ENCODE results near the gene CCK.
"Not testable (repeated sequence)": the region's sequence is repeated elsewhere in the genome, so short reads cannot be mapped to it uniquely, and the experiment has no call there.

CCK gene

GRCh38 chr3:42266085-42266484, at the start of gene CCK:
TSS of gene CCK (minus strand) at chr3:42266185. CDS start at chr3:42263630, 2,555 bp downstream.
- no peak for DNase-seq

DNA sequence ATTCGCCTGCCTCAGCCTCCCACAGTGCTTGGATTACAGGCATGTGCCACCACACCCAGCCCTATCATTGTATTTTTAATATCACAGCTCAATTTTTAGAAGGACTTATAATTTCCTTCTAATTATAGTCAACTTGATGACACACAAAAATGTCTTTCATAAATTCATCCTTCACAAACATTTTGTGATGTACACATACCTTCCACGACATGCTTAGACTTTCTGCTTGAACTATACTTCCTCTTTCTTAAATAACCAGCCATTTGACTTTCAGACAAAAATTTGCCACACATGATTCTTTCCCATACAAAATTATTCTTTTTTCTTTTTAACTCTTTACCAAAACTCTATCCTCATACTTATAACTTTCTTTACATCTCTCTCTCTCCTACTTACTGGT, 48.4 kb upstream of the CCK start:
- DNase-seq: no peak

- no peak for DNase-seq
These were observed 42.7 kb upstream of the CCK start for GRCh38 chr3:42308651-42309050.

GRCh38 chr3:42306499-42306898, 40.5 kb upstream of the CCK start:
- no peak for DNase-seq

DNA sequence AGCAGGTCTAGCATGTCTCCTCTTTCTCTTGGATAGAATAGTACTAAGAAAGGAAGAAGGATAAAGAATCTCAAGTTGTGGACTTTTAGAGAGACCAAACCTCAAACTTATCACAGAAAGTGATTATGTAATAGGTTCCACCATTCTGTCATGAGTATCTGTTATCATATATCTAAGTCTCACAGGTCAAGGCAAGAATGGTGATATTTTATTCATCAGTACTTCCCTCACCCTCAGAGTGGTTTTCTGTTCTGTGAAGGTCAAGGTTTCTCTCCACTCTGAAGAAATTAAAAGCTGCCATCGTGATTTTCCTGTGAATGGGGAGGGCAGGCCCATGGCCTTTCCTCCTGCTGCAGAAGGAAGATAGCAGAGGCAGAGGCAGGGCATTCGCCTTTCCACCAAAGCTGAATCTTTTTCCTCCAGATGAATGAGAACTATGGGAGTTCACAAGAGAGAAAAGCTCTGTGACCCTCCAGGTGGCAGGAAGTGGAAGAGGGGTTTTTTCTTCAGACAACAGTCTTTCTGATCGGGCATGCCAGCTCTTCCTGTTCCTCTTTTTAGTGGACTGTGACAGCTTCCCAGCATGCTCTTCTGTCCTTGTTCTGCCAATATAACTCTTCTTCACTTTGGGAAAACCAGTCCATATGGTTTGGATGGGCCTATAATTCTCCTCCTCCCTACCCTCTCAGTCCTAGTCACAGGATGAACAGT, 37.1 kb upstream of the CCK start:
- no peak for DNase-seq

DNA sequence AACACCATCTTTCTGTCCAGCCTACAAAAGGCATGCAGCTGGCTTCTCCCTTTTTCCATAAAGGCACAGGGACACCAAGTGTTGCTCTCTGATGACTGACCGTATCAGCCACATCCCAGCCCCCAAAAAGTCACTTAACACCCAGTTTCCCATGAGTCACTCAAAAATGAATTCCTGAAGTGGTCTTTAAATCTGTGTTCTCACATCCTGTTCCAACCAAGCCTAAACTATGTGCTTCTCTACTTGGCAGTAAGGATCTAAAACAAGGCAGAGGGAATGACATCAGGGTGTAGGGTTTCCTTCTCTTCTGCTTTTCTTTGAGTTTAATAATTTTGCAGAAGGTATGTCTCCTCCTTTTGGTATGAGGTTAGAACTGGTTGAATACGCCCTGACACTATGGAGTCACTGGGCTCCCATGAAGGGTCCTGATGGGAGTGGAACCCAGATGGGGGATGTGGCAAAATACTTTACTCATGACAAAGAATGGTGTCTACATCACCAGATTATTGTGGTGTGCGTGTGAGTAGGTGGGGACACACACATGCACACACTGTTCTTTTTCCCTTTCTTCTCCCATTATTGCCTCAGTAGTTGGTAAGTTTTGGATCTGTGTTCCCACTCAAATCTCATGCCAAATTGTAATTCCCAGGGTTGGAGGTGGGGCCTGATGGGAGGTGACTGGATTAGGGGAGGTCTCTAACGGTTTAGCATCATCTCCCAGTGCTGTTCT, 35.6 kb upstream of the CCK start:
- no peak for DNase-seq

DNA sequence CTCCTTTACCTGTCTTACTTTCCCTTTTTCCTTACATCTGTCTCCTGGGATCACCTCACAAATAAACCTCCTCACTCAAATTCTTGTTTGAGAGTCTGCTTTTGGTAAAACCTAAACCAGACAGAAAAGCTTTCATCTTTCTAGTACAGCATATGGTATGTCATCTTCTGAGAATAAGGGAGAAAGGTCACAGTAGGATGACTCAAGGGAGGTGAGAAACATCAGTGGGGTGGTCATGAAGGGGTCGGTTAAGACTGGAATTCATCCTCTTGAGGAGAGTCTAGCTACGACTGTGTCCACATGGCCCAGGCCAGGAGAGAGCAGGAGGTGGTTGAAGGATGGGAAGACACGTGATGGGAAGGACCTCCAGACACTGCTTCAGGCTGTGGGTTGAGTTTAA, 34.8 kb upstream of the CCK start:
- DNase-seq: no peak

- DNase-seq: no peak
These were observed 34.0 kb upstream of the CCK start for GRCh38 chr3:42300013-42300412.

DNA sequence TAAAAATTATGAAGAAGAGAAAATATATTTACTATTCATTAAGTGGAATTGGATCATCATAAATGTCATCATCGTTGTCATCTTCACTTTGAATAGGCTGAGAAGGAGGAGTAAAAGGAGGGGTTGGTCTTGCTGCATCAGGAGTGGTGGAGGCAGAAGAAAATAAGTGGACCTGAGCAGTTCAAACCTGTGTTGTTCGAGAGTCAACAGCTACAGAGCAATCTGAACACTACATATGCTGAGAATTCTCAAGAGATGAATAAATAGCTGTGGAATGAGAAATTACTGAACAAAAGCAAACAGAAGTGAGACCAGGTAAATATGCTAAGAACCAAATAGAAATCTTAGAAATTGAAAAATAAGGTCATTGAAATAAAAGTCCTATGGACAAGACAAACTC, 32.3 kb upstream of the CCK start:
- DNase-seq: no peak

- DNase-seq: no peak
These were observed 26.0 kb upstream of the CCK start for GRCh38 chr3:42292009-42292408.

DNA sequence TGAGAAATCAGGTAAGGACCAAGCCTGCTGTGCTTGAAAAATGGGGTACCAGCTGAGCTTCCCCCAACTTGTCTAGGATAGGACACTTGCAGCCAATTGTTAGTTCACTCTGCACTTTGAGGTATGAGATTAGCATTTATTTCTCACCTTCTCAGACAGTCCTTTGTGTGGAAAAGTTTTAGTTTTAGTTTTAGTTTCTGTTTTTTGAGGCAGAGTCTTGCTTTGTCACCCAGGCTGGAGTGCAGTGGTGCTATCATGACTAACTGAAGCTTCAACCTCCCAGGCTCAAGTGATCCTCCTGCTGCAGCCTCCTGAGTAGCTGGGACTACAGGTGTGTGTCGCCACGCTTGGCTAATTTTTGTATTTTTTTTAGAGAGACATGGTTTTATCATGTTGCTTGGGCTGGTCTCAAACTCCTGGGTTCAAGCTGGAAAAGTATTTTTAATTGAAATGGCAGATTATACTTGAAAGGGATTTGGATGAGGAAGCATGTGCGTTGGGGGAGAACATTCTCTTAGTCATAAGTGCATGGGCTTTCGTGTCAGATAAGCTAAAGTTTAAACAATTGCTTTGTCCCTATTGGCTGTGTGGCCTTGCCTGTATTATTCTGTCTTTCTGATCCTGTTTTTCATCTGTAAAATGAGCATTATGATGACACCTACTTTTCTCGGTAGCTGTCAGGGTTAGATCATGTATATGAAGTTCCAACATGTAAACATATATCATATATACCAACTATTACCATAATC, 25.2 kb upstream of the CCK start:
- no peak for DNase-seq

DNA sequence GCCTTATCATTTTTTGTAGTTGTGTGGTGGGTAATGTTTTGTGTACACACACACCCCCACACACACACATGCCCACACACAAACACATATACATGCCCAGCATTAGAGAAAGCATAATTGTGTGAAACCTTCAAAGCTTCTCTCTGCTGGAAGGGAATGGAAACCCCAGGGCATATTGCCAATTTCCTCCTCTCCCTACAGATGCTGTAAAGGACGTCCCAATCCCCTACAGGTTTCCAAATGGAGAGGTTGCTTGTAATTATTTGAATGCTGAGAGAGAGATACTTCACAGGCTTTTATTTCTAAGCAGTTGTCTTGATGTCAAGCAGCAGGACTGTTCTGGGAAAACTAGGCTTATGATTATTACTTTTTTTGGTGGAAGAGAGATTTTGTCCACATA, 23.0 kb upstream of the CCK start:
- no peak for DNase-seq

- no peak for DNase-seq
These were observed 22.4 kb upstream of the CCK start for GRCh38 chr3:42288385-42288784.

- DNase-seq: not testable (repeated sequence)
These were observed 21.4 kb upstream of the CCK start for GRCh38 chr3:42287423-42287822.

GRCh38 chr3:42277676-42278075, 11.7 kb upstream of the CCK start:
- no peak for DNase-seq

DNA sequence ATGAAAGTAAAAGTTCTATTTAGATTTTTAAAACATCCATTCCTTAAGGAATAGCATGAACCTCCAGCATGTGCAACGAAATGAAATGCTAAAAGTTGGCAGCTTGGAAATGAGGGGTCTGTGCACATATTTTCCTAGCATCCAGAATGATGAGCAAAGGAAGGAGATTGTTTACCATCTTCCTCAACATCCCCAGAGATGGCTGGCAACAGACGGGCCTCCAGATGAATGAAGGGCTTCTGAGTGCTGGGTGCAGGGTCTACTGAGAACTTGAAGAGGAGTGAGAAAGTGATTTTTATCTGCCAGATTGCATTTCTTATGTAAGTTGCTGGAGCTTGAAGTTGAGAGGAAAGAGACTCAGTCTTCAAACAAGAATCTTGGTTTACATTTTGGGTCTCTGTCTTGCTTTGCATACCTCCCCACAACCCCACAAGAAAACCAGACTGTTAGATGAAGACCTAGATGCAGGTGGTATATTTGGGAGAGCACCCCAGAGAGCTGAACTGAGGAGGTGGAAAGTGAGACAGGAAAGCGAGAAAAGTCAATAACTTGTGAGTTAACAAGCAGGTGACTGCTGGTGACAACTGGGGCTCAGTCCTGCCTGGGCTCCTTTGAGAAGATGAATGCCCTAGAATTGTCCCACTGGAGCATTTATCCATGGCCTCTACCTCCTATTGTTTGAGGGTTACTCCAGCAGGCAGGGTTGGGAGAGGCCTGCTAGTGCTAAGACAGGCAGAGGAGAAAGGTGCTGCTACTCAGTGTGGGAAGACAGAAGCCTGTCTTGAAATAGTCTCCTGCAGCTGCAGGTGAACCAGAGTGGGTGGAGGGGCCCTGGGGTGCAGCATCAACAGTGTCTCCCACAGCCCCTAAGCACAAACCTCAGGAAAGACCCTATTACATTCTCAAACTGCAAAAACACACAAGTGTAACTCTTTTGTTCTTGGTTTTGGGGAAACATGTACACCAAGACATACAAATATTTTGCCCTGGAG, 10.5 kb upstream of the CCK start:
- no peak for DNase-seq

DNA sequence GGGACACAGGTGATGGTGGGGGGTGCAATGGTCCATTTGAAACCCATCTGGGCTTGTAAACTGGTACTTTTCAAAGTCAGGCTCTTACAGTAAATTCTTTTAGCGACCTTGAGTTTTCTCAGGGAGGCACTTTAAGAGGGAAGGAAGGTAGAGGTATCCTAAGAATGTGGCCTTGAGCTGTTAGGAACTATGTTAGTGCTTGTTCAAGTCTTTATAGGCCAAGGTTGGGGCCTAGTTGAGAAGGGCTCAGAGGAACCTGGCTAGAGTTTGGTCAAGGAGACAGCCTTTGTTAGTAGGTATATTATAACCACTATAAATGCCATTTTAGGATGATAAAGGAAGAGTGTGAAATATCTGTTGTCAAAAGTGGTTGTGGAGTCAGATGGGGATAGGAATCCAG, 9.2 kb upstream of the CCK start:
- no peak for DNase-seq

GRCh38 chr3:42274266-42274665, 8.3 kb upstream of the CCK start:
- DNase-seq: no peak

DNA sequence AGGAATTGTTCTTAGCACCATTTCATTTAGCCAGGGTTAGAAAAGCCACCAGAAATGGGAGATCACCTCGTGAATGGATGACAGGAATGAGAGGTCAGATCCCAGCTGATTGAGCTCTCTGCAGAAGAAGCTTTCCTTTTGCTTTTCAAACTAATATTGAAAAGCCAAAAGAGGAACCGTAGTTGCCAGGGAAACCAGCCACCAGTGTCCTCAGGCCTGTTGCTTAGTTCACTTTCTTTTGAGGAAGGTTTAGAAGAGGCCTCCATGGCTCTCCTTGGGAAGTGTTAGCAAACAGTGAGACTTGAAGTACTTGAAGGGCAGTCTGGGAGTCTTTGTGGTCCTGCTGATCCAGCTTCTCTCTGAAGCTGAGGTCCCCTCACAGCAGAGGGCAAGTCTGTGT, 7.4 kb upstream of the CCK start:
- DNase-seq: no peak

- DNase-seq: no peak
These were observed 5.8 kb upstream of the CCK start for GRCh38 chr3:42271786-42272185.

GRCh38 chr3:42270561-42270960, 4.6 kb upstream of the CCK start:
- no peak for DNase-seq

- DNase-seq: no peak
These were observed 3.7 kb upstream of the CCK start for GRCh38 chr3:42269647-42270046.

DNA sequence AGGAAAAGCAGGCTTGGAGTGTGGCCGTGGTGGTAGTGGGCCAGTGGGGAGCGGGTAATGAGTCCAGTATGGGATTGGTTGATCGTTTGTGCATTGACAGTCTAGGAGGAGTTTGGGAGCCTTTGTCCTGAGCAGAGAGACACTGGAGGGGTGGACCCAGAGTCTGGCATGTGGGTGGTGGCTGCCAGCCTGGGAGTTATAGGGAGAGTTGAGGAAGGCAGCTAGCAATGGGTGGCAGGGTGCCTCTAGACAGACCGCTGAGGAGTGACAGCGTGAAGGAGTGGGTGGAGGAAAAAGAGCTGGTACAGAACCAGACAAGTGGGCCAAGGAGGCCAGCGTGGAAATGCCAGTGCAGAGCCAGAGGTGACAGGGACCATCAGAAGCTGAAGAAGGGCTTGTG, 1.9 kb upstream of the CCK start:
- DNase-seq: no peak

All from NCI-H1436 (cell line).